Umbilical cord (tissue), 2 donors: ENCODE results near the gene FGB. TPM values are rescaled to one million over a fixed set of nuclear protein-coding genes. Genes with fewer than 3 reads are reported as not detected.

ENCODE experiments used
- DNase-seq: peaks from one replicate; pipeline ENCODE4 v3.0.0-alpha.2; 2015; ENCODE audit warnings: low spot score
- total RNA-seq: library from RNA; depleted of rRNA; stranded (reverse); fragments of >200 nt; gene quantifications from one replicate; pipeline ENCODE4 v1.2.3, GENCODE V29; 2014; ENCODE audit warnings: low replicate concordance; ENCODE audit not compliant: insufficient read depth

FGB gene
- 14.7 TPM for total RNA-seq

GRCh38 chr4:154562697-154563254, at the start of gene FGB:
FGB (plus strand) TSS chr4:154563011; CDS start chr4:154563019, 8 bp downstream.
- DNase-seq, result no peak

GRCh38 chr4:154516318-154517029, 46.3 kb upstream of the FGB start:
- DNase-seq, result peak; percentile 52

- DNase-seq, result no peak
Observed at GRCh38 chr4:154517591-154517990, 45.2 kb upstream of the FGB start.

- no peak for DNase-seq
Observed at GRCh38 chr4:154519214-154519613, 43.6 kb upstream of the FGB start.

- DNase-seq, result no peak
Observed at GRCh38 chr4:154521607-154522006, 41.2 kb upstream of the FGB start.

- no peak for DNase-seq
Observed at GRCh38 chr4:154526151-154526550, 36.7 kb upstream of the FGB start.

- DNase-seq, result no peak
Observed at GRCh38 chr4:154527308-154527707, 35.5 kb upstream of the FGB start.

GRCh38 chr4:154528869-154529268, 33.9 kb upstream of the FGB start:
- no peak for DNase-seq

- peak; percentile 76 for DNase-seq
Observed at GRCh38 chr4:154529728-154530519, 32.9 kb upstream of the FGB start.

- DNase-seq, result no peak
Observed at GRCh38 chr4:154534296-154534695, 28.5 kb upstream of the FGB start.

- no peak for DNase-seq
Observed at GRCh38 chr4:154542271-154542879, 20.4 kb upstream of the FGB start.

GRCh38 chr4:154545689-154546088, 17.1 kb upstream of the FGB start:
- no peak for DNase-seq

GRCh38 chr4:154549894-154550790, 12.7 kb upstream of the FGB start, which contains the start of gene PLRG1:
PLRG1 (minus strand) TSS chr4:154550400; CDS start chr4:154550308, 92 bp downstream.
- peak; percentile 98 for DNase-seq

GRCh38 chr4:154551872-154552686, 10.7 kb upstream of the FGB start:
- peak; percentile 86 for DNase-seq

- DNase-seq, result no peak
Observed at GRCh38 chr4:154559141-154559493, 3.7 kb upstream of the FGB start.

GRCh38 chr4:154559494-154560418, 3.1 kb upstream of the FGB start:
- peak; percentile 33 for DNase-seq

- DNase-seq, result no peak
Observed at GRCh38 chr4:154560419-154560801, 2.4 kb upstream of the FGB start.

GRCh38 chr4:154560824-154561231, 2.0 kb upstream of the FGB start:
- no peak for DNase-seq

GRCh38 chr4:154564311-154564710, 1.5 kb downstream of the FGB start:
- DNase-seq, result no peak
